Neural cell (in vitro differentiated cells): ENCODE measurements around the gene ARHGAP40. TPM values are rescaled to one million over a fixed set of nuclear protein-coding genes. Genes with fewer than 3 reads are reported as not detected.

Experiments
- H2AFZ ChIP-seq: fragments of 200-600, 300-800 bp; sonication (generic), shearing (Covaris generic); 2 replicates; pipeline ENCODE4 v1.6.0; 2014; ENCODE audit warnings: low read depth, mild to moderate bottlenecking, antibody characterized with exemption, low read length, moderate library complexity
- H3F3A ChIP-seq: fragments of 200-600 bp; shearing (Covaris generic); 2 replicates; pipeline ENCODE4 v1.6.1; 2016; ENCODE audit warnings: mild to moderate bottlenecking, moderate library complexity, mixed read lengths, antibody characterized with exemption, low read length; ENCODE audit not compliant: insufficient read depth, poor library complexity, severe bottlenecking
- H3K27ac ChIP-seq: fragments of 200-600, 300-800 bp; sonication (generic), shearing (Covaris generic); 2 replicates; pipeline ENCODE4 v1.5.1; 2014; ENCODE audit warnings: mild to moderate bottlenecking, low read length, moderate library complexity
- H3K27me3 ChIP-seq: fragments of 300-800, 200-600 bp; sonication (generic), shearing (Covaris generic); 2 replicates; pipeline ENCODE4 v1.6.0; 2014; ENCODE audit warnings: mild to moderate bottlenecking, low read depth, low read length, moderate library complexity; ENCODE audit not compliant: insufficient read depth
- H3K36me3 ChIP-seq: fragments of 300-800, 200-600 bp; sonication (generic), shearing (Covaris generic); 2 replicates; pipeline ENCODE4 v1.5.1; 2014; ENCODE audit warnings: mild to moderate bottlenecking, antibody characterized with exemption, low read length, moderate library complexity; ENCODE audit not compliant: insufficient read depth
- H3K4me2 ChIP-seq: fragments of 300-800, 200-600 bp; sonication (generic), shearing (Covaris generic); 2 replicates; pipeline ENCODE4 v1.6.0; 2014; ENCODE audit warnings: mild to moderate bottlenecking, low read length
- H3K4me3 ChIP-seq: fragments of 300-800, 200-600 bp; sonication (generic), shearing (Covaris generic); 2 replicates; pipeline ENCODE4 v1.5.1; 2014; ENCODE audit warnings: mild to moderate bottlenecking, low read length, moderate library complexity
- H3K79me2 ChIP-seq: fragments of 200-600 bp; shearing (Covaris generic); replicated peaks from 2 replicates; pipeline ENCODE4 v1.6.0; 2014; ENCODE audit warnings: mild to moderate bottlenecking, low read length, moderate library complexity; ENCODE audit not compliant: insufficient read depth
- H3K9ac ChIP-seq: fragments of 300-800, 200-600 bp; sonication (generic), shearing (Covaris generic); 2 replicates; pipeline ENCODE4 v1.6.1; 2016; ENCODE audit warnings: mild to moderate bottlenecking, low read length, mixed read lengths
- H3K9me2 ChIP-seq: fragments of 200-600 bp; shearing (Covaris generic); 2 replicates; pipeline ENCODE4 v1.6.1; 2016; ENCODE audit warnings: mild to moderate bottlenecking, low read length, mixed read lengths; ENCODE audit not compliant: insufficient read depth
- H3K9me3 ChIP-seq: fragments of 200-600, 300-800 bp; sonication (generic), shearing (Covaris generic); 2 replicates; pipeline ENCODE4 v1.6.1; 2016; ENCODE audit warnings: mild to moderate bottlenecking, mixed run types, low read length, moderate library complexity, mixed read lengths
- H4K20me1 ChIP-seq: fragments of 200-600 bp; shearing (Covaris generic); 2 replicates; pipeline ENCODE4 v1.6.1; 2016; ENCODE audit warnings: mild to moderate bottlenecking, mixed run types; ENCODE audit not compliant: insufficient read depth
- EP300 ChIP-seq: fragments of 450-650 bp; conservative IDR thresholded peaks from 2 replicates; pipeline ENCODE4 v1.6.1; 2014; ENCODE audit warnings: antibody characterized with exemption, mild to moderate bottlenecking, moderate library complexity; ENCODE audit not compliant: poor library complexity, severe bottlenecking
- EZH2 ChIP-seq: fragments of 200-600, 300-800 bp; shearing (Covaris generic), sonication (generic); IDR thresholded peaks from 2 replicates; pipeline ENCODE4 v1.6.1; 2014; ENCODE audit warnings: antibody characterized with exemption, low read length, borderline replicate concordance, mild to moderate bottlenecking; ENCODE audit not compliant: insufficient read depth, poor library complexity, severe bottlenecking
- MXI1 ChIP-seq: fragments of 450-650 bp; conservative IDR thresholded peaks from 2 replicates; pipeline ENCODE4 v1.6.1; 2014; ENCODE audit warnings: antibody characterized with exemption, mild to moderate bottlenecking; ENCODE audit not compliant: poor library complexity, severe bottlenecking
- POLR2AphosphoS5 ChIP-seq: IDR thresholded peaks from 2 replicates; pipeline ENCODE4 v1.6.1; 2012
- RAD21 ChIP-seq: fragments of 450-650 bp; conservative IDR thresholded peaks from 2 replicates; pipeline ENCODE4 v1.6.1; 2014; ENCODE audit warnings: antibody characterized with exemption, mild to moderate bottlenecking, moderate library complexity
- SMC3 ChIP-seq: fragments of 450-650 bp; conservative IDR thresholded peaks from 2 replicates; pipeline ENCODE4 v1.6.1; 2014; ENCODE audit warnings: antibody characterized with exemption, mild to moderate bottlenecking, moderate library complexity; ENCODE audit not compliant: poor library complexity
- TAF1 ChIP-seq: IDR thresholded peaks from 2 replicates; pipeline ENCODE4 v1.6.1; 2012; ENCODE audit warnings: low read depth
- polyA plus RNA-seq: library from polyadenylated mRNA; depleted of rRNA; stranded (reverse); fragments of >200 nt; gene quantifications from 2 replicates; pipeline ENCODE4 v1.2.3, GENCODE V29; 2014
- TF ChIP-seq, protein P1 (sequence below): fragments of 450-650 bp; IDR thresholded peaks from 2 replicates; pipeline ENCODE4 v1.5.1; 2014; ENCODE audit warnings: antibody characterized with exemption, mild to moderate bottlenecking, moderate library complexity; ENCODE audit not compliant: poor library complexity, severe bottlenecking
- TF ChIP-seq, protein P2 (sequence below): IDR thresholded peaks from 2 replicates; pipeline ENCODE4 v1.6.1; 2012; ENCODE audit warnings: borderline replicate concordance

Gene ARHGAP40
- polyA plus RNA-seq, 1 donor from 2014 or later: 0.61 TPM

- Histone ChIP-seq H2AFZ (no peak overlapping the region), H3K9ac (no peak overlapping the region), H3K9me2 (no peaks in the 10 kb centered on the region), H3K4me3 (no peak overlapping the region), H3K27ac (no peak overlapping the region), H3K4me2 (no peak overlapping the region), H3K9me3 (no peaks in the 10 kb centered on the region), H4K20me1 (no peaks in the 10 kb centered on the region), H3K79me2 (no peaks in the 10 kb centered on the region), H3K27me3 (no peaks in the 10 kb centered on the region), H3F3A (no peaks in the 10 kb centered on the region), H3K36me3 (no peaks in the 10 kb centered on the region)
- no peak for TF ChIP-seq SMC3
- TF ChIP-seq, protein P1, sequence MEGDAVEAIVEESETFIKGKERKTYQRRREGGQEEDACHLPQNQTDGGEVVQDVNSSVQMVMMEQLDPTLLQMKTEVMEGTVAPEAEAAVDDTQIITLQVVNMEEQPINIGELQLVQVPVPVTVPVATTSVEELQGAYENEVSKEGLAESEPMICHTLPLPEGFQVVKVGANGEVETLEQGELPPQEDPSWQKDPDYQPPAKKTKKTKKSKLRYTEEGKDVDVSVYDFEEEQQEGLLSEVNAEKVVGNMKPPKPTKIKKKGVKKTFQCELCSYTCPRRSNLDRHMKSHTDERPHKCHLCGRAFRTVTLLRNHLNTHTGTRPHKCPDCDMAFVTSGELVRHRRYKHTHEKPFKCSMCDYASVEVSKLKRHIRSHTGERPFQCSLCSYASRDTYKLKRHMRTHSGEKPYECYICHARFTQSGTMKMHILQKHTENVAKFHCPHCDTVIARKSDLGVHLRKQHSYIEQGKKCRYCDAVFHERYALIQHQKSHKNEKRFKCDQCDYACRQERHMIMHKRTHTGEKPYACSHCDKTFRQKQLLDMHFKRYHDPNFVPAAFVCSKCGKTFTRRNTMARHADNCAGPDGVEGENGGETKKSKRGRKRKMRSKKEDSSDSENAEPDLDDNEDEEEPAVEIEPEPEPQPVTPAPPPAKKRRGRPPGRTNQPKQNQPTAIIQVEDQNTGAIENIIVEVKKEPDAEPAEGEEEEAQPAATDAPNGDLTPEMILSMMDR: no peak
- no peak for TF ChIP-seq POLR2AphosphoS5
- TF ChIP-seq RAD21: no peak
- no peak for TF ChIP-seq TAF1
- TF ChIP-seq MXI1: no peak
- no peak for TF ChIP-seq EP300
- no peak for TF ChIP-seq EZH2
- TF ChIP-seq, protein P2, sequence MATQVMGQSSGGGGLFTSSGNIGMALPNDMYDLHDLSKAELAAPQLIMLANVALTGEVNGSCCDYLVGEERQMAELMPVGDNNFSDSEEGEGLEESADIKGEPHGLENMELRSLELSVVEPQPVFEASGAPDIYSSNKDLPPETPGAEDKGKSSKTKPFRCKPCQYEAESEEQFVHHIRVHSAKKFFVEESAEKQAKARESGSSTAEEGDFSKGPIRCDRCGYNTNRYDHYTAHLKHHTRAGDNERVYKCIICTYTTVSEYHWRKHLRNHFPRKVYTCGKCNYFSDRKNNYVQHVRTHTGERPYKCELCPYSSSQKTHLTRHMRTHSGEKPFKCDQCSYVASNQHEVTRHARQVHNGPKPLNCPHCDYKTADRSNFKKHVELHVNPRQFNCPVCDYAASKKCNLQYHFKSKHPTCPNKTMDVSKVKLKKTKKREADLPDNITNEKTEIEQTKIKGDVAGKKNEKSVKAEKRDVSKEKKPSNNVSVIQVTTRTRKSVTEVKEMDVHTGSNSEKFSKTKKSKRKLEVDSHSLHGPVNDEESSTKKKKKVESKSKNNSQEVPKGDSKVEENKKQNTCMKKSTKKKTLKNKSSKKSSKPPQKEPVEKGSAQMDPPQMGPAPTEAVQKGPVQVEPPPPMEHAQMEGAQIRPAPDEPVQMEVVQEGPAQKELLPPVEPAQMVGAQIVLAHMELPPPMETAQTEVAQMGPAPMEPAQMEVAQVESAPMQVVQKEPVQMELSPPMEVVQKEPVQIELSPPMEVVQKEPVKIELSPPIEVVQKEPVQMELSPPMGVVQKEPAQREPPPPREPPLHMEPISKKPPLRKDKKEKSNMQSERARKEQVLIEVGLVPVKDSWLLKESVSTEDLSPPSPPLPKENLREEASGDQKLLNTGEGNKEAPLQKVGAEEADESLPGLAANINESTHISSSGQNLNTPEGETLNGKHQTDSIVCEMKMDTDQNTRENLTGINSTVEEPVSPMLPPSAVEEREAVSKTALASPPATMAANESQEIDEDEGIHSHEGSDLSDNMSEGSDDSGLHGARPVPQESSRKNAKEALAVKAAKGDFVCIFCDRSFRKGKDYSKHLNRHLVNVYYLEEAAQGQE: no peak
Observed at GRCh38 chr20:38616457-38616856, 14.8 kb downstream of the ARHGAP40 start.

GRCh38 chr20:38617011-38617829 lies 15.6 kb downstream of the ARHGAP40 start:
- no peak overlapping the region for H3K4me2 ChIP-seq
- H3K36me3 ChIP-seq: no peaks in the 10 kb centered on the region
- H3K79me2 ChIP-seq: no peaks in the 10 kb centered on the region
- H3F3A ChIP-seq: no peaks in the 10 kb centered on the region
- no peaks in the 10 kb centered on the region for H3K9me3 ChIP-seq
- no peaks in the 10 kb centered on the region for H4K20me1 ChIP-seq
- no peak overlapping the region for H3K4me3 ChIP-seq
- TF ChIP-seq, protein P1: no peak
- no peak overlapping the region for H3K9ac ChIP-seq
- H3K27me3 ChIP-seq: no peaks in the 10 kb centered on the region
- no peak overlapping the region for H3K27ac ChIP-seq
- H3K9me2 ChIP-seq: no peaks in the 10 kb centered on the region
- H2AFZ ChIP-seq: no peak overlapping the region
